Stimulated activated CD4-positive, alpha-beta T cell treated with anti-CD3 and anti-CD28 coated beads, Interleukin-15, amount 100 ng/mL, for 24 hours (primary cell): Measurements from ENCODE around the gene ADIPOR2.

Experiments used
- DNase-seq: peaks from one replicate; pipeline ENCODE4 v3.0.0-alpha.2; 2020

Gene ADIPOR2

DNA sequence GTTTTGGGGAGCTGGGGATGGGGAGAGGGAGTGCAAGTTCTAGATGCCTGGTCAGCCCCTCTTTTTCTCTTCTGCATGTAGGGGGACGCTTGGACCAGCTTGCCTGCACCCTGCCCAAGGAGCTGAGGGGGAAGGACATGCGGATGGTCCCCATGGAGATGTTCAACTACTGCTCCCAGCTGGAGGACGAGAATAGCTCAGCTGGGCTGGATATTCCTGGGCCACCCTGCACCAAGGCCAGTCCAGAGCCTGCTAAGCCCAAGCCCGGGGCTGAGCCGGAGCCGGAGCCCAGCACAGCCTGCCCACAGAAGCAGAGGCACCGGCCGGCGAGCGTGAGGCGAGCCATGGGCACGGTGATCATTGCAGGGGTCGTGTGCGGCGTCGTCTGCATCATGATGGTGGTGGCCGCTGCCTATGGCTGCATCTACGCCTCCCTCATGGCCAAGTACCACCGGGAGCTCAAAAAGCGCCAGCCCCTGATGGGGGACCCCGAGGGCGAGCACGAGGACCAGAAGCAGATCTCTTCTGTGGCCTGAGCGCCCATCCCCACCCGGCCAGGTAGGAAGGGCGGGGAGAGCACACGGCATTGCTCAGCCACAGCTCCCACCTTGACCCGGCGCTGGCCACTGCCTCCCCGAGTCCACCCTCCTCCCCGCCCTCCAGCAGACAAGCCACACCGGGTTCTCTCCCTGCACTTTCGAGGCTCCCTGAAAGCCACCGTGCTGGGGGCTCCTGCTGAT is 143.5 kb downstream of the ADIPOR2 start:
- DNase-seq, result no peak

DNA sequence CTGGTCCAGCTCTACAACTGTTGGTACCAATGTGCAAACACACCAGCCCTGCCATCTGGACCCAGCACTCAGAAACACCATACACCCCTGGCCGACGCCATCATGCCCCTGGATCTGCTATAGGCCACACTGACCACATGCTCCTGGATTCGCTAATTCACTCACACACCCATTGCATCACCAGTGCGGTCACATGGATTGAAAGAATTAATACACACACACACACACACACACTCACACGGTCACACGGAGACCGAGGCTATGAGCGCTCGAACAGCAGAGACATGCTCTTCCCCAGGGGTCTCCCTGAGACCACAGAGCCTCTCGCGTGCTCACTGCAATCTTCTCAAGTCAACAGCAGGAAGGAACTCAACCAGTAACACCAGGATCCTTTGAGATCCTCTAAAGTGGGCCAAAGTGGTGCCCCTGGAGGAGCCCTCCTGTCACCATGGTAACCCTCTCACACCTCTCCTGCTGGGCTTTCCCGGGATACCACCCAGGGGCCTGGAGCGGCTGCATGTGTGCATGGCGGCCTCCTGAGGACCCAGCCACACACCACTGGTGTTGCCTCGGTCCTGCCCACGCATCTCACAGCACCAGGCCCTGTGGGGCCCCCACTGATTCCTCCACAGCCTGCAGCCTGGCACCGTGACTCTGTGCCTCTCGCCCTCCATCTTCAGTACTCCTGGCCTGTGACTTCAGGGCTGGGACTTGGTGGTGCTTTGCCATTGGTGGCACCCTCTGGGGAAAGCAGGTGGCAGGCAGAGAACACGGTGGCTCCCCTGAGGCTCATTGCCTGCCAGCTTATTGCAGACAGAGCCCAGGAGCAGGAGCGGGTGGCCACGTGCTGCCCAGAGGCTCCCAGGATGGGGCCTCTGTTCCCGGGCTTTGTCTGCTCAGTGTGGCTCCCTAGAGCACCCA is 144.6 kb downstream of the ADIPOR2 start:
- DNase-seq, result no peak

DNA sequence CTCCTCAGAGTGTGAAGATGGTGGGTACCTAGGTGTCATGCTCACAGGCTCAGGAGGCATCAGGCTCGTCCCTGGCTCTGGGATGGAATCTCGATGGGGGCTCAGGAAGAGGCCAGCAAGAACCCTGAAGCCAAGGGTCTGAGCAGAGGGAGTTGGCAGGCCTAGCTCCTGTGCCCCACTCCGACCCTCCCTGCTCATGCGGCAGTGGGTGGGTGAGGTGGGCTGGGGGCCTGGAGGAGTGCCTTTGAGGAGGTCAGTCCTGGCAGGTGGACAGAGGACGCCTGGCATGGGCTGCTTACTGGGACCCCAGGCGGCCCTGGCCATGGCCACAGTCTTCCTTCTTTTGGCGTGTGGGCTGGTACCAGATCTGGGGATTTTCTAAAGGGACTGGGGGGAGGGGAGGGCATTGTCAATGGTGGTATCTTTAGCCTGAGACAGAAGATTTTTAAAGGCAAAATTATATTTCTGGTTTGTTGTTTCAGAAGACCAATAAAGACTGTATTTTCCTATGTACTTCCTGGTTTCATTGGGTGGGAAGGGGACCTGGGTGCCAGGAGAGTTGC is 145.5 kb downstream of the ADIPOR2 start:
- no peak for DNase-seq

DNA sequence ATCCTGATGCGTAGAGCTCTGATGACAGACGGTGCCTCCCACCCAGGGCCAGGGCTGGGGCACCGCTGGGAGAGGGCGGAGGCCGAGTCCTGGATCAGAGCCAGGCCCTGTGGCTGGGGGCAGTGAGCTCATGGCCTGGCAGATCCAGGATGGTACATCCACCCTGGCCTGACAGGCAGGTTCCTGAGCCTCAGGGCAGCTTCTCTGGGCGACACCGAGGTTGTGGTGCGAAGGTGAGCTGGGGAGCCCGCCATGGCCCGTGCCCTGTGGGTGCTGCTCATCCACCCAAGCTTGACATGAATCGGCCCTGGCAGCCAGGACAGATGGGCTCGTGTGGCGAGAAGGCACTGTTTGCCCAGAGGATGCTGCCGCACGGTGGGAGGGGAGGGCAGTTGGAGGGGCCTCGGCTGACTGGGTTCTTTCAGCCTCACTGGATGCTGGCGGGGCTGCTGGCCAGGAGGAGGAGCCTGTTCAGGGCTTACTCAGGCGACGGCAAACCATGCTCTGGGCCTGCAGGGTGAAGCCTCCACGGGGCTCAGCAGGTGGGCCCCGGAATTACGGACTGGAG is 146.1 kb downstream of the ADIPOR2 start:
- DNase-seq, result no peak

DNA sequence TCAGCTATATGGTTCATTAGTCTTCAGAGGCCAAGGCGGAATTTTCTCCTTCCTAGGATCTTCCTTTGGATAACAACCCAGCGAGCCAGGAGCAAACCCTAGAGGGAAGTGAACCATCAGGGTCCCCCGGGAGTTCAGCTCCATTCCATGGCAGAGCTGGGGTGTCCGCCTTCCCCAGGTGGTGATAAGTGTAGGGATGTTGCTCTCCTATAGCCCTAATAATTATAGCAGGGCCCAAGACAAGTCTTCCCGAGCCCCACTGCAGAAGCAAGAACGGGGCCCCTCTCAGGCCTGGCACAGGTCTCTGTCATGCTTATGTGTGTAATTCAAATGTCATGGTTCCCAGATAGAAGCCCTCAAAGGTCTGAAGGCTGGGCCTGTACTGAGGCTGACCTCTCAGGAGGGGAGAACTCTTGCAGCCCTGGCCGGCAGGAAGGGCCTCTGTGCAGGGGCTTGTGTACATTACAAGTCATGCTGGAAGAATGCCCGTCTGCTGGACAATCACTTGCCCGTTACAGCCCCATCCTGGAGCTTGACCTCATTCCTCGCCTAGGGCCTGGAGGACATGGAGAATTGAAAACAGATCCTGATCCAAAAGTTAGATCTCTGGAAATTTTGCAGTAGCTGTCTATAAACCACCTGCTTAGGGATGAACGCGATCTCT is 146.8 kb downstream of the ADIPOR2 start:
- DNase-seq, result no peak
